HepG2 (cell line): Measurements from ENCODE around the gene CEP128. TPM values are rescaled to one million over a fixed set of nuclear protein-coding genes. Genes with fewer than 3 reads are reported as not detected.

Experiments
- ARNT2 ChIP-seq: sonication (generic); formaldehyde crosslinking; IDR thresholded peaks from 2 replicates; pipeline ENCODE4 v1.8.0; 2022; ENCODE audit warnings: mild to moderate bottlenecking, low read depth, missing genetic modification reagents, moderate library complexity
- ELF4 ChIP-seq: sonication (generic); formaldehyde crosslinking; IDR thresholded peaks from 2 replicates; pipeline ENCODE4 v1.5.0; 2020; ENCODE audit warnings: missing genetic modification reagents, mild to moderate bottlenecking, moderate library complexity, borderline replicate concordance
- HIVEP1 ChIP-seq: sonication (generic); formaldehyde crosslinking; IDR thresholded peaks from 2 replicates; pipeline ENCODE4 v1.4.0; 2020; ENCODE audit warnings: mild to moderate bottlenecking, missing genetic modification reagents
- HOXA3 ChIP-seq: sonication (generic); formaldehyde crosslinking; IDR thresholded peaks from 2 replicates; pipeline ENCODE4 v1.5.0; 2020; ENCODE audit warnings: missing genetic modification reagents
- MIER3 ChIP-seq: IDR thresholded peaks from 2 replicates; pipeline ENCODE4 v1.6.1; 2016; ENCODE audit warnings: missing compliant biosample characterization, borderline replicate concordance
- PHF8 ChIP-seq: sonication (generic); formaldehyde crosslinking; IDR thresholded peaks from 2 replicates; pipeline ENCODE4 v1.5.0; 2020; ENCODE audit warnings: missing genetic modification reagents
- TBP ChIP-seq: sonication (generic); formaldehyde crosslinking; IDR thresholded peaks from 2 replicates; pipeline ENCODE4 v1.5.0; 2020; ENCODE audit warnings: missing genetic modification reagents
- TBX3 ChIP-seq: fragments of 450-650 bp; IDR thresholded peaks from 2 replicates; pipeline ENCODE4 v1.6.1; 2017; ENCODE audit warnings: antibody characterized with exemption, mild to moderate bottlenecking, inconsistent platforms, borderline replicate concordance
- THAP11 ChIP-seq: IDR thresholded peaks from 2 replicates; pipeline ENCODE4 v1.6.1; 2016; ENCODE audit warnings: missing biosample characterization, missing genetic modification reagents
- XBP1 ChIP-seq: sonication (generic); formaldehyde crosslinking; IDR thresholded peaks from 2 replicates; pipeline ENCODE4 v1.5.0; 2020; ENCODE audit warnings: missing genetic modification reagents
- ZMYM4 ChIP-seq: sonication (generic); formaldehyde crosslinking; IDR thresholded peaks from 2 replicates; pipeline ENCODE4 v1.8.1; 2023; ENCODE audit warnings: mild to moderate bottlenecking, missing genetic modification reagents
- ZNF460 ChIP-seq: sonication (generic); formaldehyde crosslinking; IDR thresholded peaks from 2 replicates; pipeline ENCODE4 v1.5.1; 2020; ENCODE audit warnings: missing genetic modification reagents, mild to moderate bottlenecking, borderline replicate concordance
- ZNF556 ChIP-seq: sonication (generic); formaldehyde crosslinking; IDR thresholded peaks from 2 replicates; pipeline ENCODE4 v1.4.0; 2020; ENCODE audit warnings: mild to moderate bottlenecking, missing genetic modification reagents, borderline replicate concordance
- ZNF574 ChIP-seq: sonication (generic); formaldehyde crosslinking; IDR thresholded peaks from 2 replicates; pipeline ENCODE4 v1.4.0; 2020; ENCODE audit warnings: missing genetic modification reagents
- polyA plus RNA-seq, 8 experiments: library from polyadenylated mRNA; depleted of rRNA in 3 of 8; stranded (reverse) in 7 of 8; unstranded in 1 of 8; fragments of >200 nt; fragmentation: Illumina TruSeq in 4 of 8; extraction: Trizol in 4 of 8; gene quantifications; 2 replicates each; pipeline versions ENCODE4 v1.2.1 to v1.2.3, GENCODE V29; 2011 to 2016; ENCODE audit warnings: low read depth in 4 of 8, missing spikeins in 1 of 8, mixed read lengths in 1 of 8; ENCODE audit not compliant: insufficient read depth in 1 of 8
- total RNA-seq, 5 experiments: library from RNA; depleted of rRNA; stranded (reverse); fragments of >200 nt; fragmentation: Illumina TruSeq; extraction: Trizol; gene quantifications; 2 replicates each; pipeline ENCODE4 v1.2.3, GENCODE V29; 2016; ENCODE audit warnings: low read depth in 1 of 5
- TF ChIP-seq, protein P1 (sequence below): sonication (generic); formaldehyde crosslinking; IDR thresholded peaks from 2 replicates; pipeline ENCODE4 v1.5.1; 2020; ENCODE audit warnings: mild to moderate bottlenecking, missing genetic modification reagents, moderate library complexity
- TF ChIP-seq, protein P2 (sequence below): sonication (generic); formaldehyde crosslinking; IDR thresholded peaks from 2 replicates; pipeline ENCODE4 v1.8.1; 2023; ENCODE audit warnings: mild to moderate bottlenecking, moderate library complexity, missing genetic modification reagents

The CEP128 gene
- total and polyA plus RNA-seq, 2 of the 13 experiments (the other 11 are each of a cell fraction or from before 2014, with no cell fraction given) = 1.3 to 7.5 TPM

- TF ChIP-seq, protein P1, sequence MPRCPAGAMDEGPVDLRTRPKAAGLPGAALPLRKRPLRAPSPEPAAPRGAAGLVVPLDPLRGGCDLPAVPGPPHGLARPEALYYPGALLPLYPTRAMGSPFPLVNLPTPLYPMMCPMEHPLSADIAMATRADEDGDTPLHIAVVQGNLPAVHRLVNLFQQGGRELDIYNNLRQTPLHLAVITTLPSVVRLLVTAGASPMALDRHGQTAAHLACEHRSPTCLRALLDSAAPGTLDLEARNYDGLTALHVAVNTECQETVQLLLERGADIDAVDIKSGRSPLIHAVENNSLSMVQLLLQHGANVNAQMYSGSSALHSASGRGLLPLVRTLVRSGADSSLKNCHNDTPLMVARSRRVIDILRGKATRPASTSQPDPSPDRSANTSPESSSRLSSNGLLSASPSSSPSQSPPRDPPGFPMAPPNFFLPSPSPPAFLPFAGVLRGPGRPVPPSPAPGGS = no peak
- no peak for TF ChIP-seq TBX3
- peak; percentile 56; the same call in 1 of the 2 replicates for TF ChIP-seq ZMYM4 (CRISPR knock-in tag)
- no peak for TF ChIP-seq ZNF556 (CRISPR knock-in tag)
- 0 out of 2 replicates have a peak, but pooled peaks have one; percentile 25 for TF ChIP-seq HOXA3 (CRISPR knock-in tag)
- TF ChIP-seq, protein P2, sequence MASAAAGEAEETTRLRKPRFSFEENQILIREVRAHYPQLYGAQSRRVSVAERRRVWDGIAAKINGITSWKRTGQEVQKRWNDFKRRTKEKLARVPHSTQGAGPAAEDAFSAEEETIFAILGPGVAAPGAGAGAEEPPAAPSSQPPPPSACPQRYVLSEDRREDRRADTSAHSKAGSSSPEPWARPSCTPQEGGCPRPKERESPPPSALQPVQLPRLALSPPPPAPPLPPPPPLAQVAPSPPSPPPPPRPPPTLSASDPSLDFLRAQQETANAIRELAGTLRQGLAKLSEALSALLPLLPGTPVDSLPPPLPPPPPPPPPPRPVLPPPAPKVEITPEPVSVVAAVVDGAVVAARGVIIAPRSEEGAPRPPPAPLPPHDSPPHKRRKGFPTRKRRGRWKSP (CRISPR knock-in tag) = peak; percentile 56; the same call in 1 of the 2 replicates
- TF ChIP-seq THAP11 = peak; percentile 99
- no peak for TF ChIP-seq ZNF460 (CRISPR knock-in tag)
- 0 out of 2 replicates have a peak, but pooled peaks have one; percentile 91 for TF ChIP-seq TBP
- TF ChIP-seq ELF4 (CRISPR knock-in tag) = 0 out of 2 replicates have a peak, but pooled peaks have one; percentile 71
- TF ChIP-seq HIVEP1 (CRISPR knock-in tag) = no peak
- peak; percentile 54; the same call in 1 of the 2 replicates for TF ChIP-seq ARNT2
- TF ChIP-seq PHF8 (CRISPR knock-in tag) = peak; percentile 54; the same call in 1 of the 2 replicates
- TF ChIP-seq MIER3 = no peak
- no peak for TF ChIP-seq XBP1 (CRISPR knock-in tag)
- peak; percentile 77 for TF ChIP-seq ZNF574
These were observed at the start of gene CEP128 (continued) for GRCh38 chr14:80941241-80942185.
